HG02571 (cell line): Measurements from ENCODE around the gene B4GALT1.
A peak's percentile ranks its signal among the peaks of the same experiment; 100 is the strongest.
"Not testable (repeated sequence)": the region's sequence is repeated elsewhere in the genome, so short reads cannot be mapped to it uniquely, and the experiment has no call there.

Experiments used
- ATAC-seq: cut with Tn5 transposase; IDR thresholded peaks from one replicate; pipeline ENCODE4 v1.9.1; 2021; ENCODE audit warnings: mild to moderate bottlenecking, moderate library complexity; ENCODE audit not compliant: unreplicated experiment

Gene B4GALT1

DNA sequence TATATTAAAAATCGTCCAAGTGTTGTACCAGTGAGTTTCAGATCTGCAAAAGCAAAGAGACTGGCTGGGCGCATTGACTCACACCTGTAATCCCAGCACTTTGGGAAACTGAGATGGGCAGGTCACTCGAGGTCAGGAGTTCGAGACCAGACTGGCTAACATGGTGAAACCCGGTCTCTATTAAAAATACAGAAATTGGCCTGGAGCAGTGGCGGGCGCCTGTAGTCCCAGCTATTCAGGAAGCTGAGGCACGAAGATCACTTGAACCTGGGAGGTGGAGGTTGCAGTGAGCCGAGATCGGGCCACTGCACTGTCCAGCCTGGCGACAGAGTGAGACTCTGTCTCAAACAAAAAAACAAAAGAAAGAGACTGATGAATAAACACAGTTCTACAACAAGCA is 18.3 kb upstream of the B4GALT1 start:
- no peak for ATAC-seq

DNA sequence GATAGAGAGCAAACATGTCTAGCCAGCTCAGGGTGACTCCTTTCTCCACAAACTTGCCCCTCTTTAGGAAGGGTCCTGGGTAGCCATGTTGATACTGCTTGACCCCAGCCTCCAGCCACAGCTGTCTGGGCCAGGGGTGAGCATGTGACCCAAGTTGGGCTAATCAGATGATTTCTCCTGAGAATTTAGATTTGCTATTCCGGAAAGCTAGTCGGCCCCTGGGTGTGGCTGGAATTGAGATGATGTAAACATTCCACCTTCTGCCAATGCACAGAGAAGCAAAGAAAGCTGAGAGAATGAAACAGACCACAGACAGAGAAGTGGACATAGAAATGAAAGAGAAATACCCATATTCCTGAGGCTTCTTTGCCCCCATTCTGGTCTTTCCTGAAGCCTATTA is 17.8 kb upstream of the B4GALT1 start:
- ATAC-seq: no peak

DNA sequence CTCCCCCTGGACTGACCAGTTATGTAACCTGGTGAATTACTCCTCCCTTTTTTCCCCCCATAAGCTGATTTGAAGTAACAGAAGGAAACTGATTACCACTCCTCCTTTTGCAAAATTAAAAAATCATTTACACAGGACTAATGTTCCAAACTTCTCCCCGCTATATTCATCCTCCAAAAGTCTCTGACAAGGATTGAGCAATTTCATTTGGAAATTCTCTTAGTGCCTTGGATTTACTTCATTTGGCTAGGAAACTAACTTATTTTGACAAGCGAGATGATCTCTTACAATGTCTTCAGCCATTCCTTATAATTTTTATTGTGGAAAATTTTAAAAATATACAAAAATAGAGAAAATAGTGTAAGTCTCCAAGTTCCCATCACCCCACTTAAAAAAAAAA is 15.4 kb upstream of the B4GALT1 start:
- ATAC-seq: no peak

DNA sequence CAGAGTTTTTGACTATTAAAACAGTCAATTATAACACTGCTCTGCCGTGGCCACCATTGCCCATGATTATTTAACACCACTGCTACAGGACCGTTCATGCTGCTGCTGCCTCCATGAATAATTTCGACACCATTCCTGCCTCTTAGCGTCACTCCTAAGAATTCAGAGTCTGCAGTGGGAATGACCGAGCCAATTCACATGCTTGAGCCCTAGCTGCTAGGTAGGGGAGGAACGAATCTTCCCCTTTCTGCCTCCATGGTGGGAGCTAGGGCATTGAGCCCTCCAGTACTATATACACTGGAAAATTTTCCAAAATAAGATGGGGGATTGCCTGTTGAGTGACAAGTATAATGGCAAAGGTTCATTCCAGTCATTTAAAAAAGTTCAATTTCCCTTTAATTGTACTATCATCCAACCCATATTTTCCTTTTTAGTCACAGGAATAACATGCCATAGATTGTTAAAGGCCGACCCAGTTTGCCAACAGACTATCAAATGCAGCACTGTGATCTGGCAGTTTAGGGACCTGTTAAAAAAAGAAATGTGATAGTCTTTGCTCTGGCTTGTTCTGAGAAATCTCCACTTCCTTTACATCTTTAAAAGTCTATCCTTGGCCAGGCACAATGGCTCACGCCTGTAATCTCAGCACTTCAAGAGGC is 13.5 kb upstream of the B4GALT1 start:
- ATAC-seq: no peak

DNA sequence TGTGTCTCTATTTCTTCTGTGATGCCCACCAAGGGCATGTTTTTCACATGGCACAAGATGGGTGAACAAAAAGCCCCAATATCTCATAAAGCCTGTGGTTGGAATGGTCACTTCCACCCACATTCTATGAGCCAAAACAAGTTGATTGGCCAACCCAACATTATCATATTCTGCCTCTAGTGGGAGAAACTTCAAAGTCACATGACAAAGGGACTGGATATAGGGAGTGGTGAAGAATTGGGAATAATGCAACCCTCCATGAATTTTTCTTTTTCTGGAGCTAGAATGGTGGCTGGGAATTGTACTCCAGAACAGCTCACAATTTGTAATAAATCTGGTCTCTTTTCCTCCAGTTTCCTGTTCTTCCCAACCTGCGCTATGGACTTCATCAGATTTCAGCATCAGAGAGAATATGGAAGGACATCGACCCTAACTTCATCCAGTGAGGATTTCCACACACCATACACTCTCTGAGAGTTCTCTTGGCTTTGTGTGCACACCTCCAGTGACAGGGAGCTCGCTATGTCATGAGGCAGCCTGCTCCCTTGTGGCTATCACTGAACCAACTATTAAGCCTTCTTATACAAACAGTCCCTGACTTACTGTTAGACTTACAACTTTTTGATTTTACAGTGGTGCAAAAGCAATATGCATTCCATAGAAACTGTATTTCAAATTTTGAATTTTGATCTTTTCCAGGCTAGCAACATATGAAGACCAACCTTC is 12.0 kb upstream of the B4GALT1 start:
- ATAC-seq: no peak

DNA sequence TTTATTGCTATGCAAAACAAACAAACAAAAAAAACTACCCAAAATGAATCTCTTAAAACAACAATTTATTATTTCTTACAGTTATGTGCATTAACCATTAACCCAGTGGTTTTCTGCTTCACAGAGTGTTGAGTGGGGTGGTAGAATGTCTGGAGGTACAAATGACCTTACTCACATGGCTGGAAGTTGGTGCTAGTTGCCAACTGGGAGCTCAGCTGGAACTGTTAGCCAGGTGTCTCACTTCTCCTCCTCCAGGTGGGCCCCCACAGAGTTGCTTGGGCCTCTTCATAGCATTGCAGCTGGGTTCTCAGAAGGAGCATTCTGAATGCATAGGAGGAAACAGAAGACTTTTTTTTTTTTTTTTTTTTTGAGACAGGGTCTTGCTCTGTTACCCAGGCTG is 10.5 kb upstream of the B4GALT1 start:
- ATAC-seq: no peak

DNA sequence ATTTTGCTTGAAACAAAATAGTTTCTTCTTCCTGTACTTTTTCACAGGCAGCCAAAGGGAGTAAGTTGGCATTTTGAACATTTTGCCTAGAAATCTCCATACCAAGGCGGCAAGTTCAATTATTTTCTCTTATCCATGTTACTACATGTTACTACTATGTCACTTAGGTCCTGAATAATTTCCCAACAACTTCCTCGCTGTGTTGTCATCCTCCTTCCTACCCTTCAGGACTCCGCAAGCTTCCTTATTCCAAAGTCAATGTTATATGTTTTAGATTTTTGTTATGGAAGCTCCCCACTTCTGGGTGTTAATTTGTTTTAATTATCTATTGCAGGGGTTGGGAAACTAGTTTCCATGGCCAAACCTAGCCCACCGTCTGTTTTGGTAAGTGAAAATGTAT is 9.9 kb upstream of the B4GALT1 start:
- no peak for ATAC-seq

DNA sequence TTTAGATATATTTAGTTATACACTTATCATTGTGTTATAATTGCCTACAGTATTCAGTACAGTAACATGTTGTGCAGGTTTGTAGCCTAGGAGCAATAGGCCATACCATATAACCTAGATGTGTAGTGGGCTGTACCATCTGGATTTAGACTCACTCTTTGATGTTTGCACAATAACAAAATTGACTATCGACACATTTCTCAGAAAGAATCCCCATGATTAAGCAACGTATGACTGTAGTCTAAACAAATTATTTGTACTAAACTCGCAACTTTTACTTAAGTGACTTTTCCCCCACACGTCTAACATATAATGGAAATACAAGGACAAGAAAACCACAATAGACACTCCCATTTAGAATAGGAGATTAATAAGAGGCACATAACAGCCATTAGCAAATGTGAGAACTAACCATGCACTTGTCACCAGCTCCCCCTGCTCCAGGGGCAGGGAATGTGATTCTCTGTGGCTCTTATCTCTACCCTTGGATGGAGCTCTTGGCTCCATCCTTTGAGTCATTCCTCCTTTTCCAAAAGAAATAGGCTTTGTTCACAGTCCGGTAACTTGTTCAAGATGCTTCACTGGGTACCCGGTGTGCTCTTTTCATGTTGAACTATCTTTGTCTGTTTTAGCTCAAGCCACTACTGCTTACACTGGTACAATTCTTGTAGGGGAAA is 8.7 kb upstream of the B4GALT1 start:
- ATAC-seq: no peak

DNA sequence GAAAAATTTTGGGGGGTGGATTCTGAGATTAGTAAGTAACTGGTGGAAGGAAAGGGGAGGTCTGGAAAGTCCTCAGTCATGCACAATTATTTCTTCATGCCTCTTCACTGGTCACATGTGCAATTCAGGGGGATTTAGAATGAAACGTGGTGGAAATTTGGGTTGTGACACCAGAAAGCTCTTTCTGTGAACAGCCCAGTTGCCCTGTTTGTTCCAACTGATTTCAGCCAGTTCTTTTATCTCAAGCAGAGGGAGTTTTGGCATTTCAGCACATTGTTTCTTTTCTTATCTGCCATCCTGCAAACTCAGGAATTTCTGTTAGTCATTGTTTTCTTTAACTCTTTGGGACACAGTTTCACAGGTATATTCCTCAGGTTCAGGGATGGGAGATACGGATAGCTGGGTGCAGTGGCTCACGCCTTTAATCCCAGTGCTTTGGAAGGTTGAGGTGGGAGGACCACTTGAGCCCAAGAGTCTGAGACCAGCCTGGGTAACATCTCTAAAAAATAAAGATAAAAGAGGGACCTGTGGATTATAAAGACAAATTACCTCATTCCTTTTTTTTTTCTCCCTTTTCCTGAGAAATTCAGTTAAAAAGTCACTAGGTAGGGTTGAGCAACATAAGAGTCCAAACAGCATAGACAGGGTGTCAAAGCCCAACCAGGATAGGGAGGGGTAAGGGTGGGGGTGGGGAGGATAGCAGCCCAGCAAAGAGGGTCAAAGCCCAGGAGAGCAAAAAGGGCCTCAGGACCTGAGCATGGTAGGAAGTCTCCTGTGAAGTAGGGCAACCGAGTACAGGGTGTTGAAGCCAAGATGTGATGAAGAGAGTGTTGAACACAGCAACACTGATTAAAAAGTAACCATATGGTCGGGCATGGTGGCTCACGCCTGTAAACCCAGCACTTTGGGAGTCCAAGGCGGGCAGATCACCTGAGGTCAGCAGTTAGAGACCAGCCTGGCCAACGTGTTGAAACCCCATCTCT is 5.4 kb upstream of the B4GALT1 start:
- ATAC-seq: no peak

DNA sequence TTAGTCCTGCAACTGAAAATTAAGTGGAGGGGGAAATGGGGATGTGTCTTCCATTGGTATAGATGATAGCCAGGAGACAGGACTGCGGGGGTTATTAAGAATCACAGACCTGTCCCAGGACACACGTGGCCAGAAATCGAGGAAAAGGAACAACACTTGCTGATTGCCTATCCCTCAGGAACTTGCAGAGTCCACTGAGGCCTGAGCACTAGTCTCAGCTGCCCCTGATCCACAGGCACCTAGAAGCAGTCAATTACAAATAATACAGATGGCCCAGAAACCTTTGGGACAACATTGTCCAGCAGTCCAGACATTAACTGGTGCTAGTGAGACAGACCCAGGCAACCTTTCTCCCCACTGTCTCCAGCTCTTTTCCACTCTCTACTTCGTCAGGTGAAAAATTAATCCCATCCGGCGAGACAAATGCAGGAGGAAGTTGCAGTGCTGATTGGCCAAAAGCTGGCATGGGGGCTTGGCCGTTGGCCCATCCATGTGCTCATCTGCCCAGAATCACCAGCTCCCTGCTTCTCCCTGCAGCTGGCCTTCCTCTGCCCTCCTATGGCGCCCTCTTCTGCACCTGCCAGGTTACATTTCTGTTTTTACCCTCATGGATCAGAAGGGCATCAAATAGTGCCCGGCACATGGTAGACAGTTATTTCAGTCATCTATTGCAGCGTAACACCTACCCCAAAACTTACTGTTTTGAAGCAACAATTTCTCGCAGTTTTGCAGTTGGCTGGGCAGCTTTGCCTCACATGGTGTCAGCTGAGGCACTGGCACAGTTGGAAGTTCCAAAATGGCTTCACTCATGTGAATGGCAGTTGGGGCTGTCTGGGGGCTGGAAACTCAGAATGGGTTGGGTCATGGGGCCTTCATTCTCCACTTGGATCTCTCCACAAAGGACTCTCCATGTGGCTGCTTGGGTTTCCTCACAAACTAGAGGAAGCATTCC is 3.6 kb upstream of the B4GALT1 start:
- ATAC-seq: no peak

DNA sequence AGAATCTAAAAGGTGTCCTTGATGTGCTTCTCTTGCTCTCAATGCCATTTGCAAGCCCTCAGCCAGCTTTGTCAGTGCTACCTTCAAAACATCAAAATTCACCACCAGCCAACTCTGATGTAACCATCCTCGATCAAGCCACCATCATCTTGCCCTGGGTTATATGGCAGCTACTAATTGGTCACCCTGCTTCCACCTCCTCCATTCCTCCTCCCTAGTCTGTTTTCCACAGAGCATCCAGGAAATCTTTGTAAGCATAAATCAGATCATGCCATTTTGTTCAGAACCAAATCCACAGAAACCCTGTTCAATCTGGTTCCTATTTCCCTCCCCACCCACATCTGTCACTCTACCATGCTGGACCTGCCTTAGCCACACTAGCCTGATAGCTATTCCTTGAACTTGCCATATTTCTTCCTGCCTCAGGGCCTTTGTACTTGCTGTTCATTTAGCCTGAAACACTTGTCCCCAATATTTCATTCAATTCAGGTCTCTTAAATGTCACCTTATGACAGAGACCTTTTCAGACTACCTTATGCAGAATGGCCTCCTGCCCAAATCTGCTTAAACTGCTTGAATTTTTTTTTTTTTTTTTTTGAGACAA is 1.9 kb upstream of the B4GALT1 start:
- ATAC-seq: no peak

DNA sequence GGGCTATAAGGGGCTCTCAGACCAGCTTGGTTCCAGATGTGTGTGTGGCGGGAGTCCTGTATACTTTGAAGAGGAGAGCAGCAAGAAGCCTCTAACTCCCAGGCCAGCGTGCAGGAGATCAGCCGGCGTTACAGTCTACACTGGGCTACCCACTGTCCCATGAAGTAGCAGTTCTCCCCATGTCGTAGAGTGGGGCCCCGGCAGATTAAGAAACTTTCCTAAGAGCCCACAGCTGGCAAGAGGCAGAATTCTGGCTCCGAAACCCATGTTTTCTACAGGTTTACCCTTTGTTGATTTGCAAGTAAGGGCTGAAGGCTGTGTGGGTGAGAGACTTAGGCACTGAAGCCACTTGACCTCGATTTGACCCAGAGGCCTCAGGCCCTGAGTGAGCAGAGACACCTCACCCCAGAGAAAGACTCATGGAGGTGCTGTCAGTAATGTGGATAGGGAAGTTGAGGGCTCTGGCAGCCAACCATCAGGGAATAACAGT is 881 bp upstream of the B4GALT1 start:
- ATAC-seq: no peak

DNA sequence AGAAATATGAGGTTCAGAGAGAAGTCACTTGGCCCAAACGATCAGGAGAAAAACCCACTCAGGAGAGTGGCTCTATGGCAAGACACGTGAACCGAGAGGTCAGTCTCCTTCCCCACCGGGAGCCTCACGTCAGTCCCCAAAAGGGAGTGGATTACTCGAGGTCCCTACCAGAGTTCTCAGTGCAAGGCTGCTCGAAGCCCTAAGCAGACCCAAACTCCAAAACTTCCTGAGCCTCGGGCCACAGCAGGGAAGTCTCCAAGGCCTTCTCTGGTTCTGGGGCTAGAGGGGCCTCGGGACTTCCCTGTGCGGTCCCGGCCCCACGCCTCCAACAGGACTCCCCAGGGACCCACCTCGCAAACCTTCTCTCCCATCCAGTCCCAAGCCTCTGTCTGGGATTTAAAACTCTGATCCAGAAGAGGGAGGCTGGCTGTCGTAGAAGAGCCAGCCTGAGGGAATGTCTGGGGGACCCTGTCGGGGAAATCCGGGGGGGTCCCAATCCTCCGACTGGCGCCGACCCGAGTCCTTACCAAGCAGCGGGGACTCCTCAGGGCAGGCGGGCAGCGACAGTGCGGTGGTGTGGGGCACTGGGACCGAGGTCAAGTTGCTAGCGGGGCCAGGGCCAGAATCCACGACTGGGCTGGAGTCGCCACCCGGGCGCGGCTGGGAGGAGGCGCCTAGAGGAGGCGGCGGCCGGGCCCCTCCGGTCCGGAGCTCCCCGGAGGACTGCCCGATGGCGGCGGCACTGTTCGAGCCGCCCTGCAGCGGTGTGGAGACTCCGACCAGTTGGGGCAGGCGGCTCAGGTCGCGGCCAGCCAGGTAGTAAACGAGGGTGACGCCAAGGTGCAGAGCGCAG is 679 bp downstream of the B4GALT1 start:
- ATAC-seq: peak; percentile 6

DNA sequence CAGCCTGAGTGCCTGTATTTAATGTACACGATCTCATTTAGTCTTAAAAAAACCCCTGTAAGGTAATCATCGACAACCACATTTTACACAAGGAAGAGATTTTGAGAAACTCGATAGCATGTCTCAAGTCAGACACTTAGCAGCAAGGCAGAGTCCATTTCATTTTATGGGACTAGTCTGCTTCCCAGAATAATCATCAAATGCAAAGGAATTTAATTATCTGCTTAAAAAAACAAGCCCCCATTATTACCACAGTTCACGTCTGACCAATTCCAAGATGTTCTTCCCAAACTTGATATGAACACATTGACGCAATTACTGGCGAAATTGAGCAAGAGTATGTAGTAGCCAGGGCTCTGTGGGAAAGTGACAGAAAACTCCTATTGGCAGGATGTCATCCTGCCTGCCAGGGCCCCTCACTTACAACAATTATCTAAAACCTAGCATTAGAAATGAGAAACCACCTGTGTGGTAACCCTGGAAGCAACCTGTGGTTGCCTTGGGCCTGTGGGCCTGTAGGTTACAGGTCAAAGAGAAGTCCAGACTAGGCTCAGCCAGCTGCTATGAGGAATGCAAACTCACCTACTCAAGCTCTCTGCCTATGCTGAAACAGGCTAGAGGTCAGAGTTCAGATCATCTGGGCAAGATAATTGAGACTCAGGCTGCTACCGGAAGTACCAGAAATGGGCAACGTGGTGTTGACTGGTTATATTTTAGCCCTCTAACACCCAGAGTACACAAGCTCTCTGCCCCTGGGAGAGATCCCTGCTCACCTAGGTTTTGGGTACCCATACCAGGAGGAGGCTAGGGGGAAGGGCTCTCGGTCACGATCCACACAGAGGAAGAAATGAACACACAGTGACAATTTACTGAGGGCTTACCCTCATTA is 1.6 kb downstream of the B4GALT1 start:
- ATAC-seq: peak; percentile 9

DNA sequence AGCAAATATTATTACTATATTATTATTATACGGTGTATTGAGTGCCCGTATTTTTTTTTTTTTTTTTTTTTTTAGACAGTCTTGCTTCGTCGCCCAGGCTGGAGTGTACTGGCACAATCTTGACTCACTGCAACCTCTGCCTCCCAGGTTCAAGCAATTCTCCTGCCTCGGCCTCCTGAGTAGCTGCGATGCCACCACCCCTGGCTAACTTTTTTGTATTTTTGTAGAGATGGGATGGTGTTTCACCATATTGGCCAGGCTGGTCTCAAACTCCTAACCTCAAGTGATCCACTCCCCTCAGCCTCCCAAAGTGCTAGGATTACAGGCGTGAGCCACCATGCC is 2.2 kb downstream of the B4GALT1 start:
- not testable (repeated sequence) for ATAC-seq

DNA sequence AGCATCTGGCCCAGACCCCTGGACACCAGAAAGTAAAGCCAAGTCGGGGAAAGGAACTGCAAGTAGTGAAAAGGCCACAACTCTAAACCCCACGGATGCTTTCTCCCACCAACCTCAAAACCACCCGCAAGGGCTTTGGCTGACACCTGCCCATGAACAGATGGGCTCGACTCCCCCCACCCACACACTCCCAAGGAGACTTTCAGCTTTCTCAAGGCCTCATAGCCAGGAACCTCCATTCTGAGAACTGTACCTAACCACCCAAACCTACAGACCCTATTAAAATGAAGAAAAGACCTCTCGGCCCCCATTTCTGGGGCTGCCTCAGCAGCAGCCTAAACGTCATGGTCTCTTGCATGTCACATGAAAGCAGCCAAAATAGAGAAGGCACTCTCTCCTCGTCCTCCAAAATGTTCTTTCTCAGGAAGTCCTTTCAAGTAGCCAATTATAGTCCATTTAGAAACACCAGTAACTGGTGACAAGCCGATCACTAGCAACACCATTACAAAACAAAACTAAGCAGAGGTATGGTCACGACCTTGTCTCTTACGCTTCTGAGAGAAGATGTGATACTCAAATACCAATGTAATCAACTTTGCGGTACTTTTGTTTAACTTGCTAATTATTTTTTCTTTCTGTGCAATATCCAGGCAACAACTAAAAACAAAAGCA is 2.9 kb downstream of the B4GALT1 start:
- ATAC-seq: peak; percentile 17
